Fibroblast of mammary gland (primary cell): ENCODE measurements around the gene DCAF7.

Experiments used
- DNase-seq: peaks from one replicate; pipeline ENCODE4 v3.0.0-alpha.2; 2010; ENCODE audit warnings: low read depth
- H3K4me3 ChIP-seq: 2 replicates; pipeline ENCODE4 v1.5.1; 2011; ENCODE audit warnings: low read depth, mild to moderate bottlenecking, low read length, moderate library complexity; ENCODE audit not compliant: control insufficient read depth
- CTCF ChIP-seq: conservative IDR thresholded peaks from 2 replicates; pipeline ENCODE4 v1.5.1; 2011; ENCODE audit warnings: low read depth, low read length, inconsistent platforms; ENCODE audit not compliant: control insufficient read depth, insufficient read depth

Gene DCAF7

GRCh38 chr17:63629627-63630026 is 79.3 kb downstream of the DCAF7 start:
- DNase-seq = no peak
- TF ChIP-seq CTCF = no peak
- H3K4me3 ChIP-seq = no peak overlapping the region

- no peak for DNase-seq
- no peak overlapping the region for H3K4me3 ChIP-seq
- no peak for TF ChIP-seq CTCF
Observed at GRCh38 chr17:63631062-63631461, 80.8 kb downstream of the DCAF7 start.

GRCh38 chr17:63631626-63632025 is 81.3 kb downstream of the DCAF7 start:
- H3K4me3 ChIP-seq = no peak overlapping the region
- TF ChIP-seq CTCF = no peak
- no peak for DNase-seq

GRCh38 chr17:63633742-63634141 is 83.5 kb downstream of the DCAF7 start:
- DNase-seq = no peak
- no peak for TF ChIP-seq CTCF
- H3K4me3 ChIP-seq = no peak overlapping the region

- DNase-seq = no peak
- no peak for TF ChIP-seq CTCF
- H3K4me3 ChIP-seq = no peak overlapping the region
Observed at GRCh38 chr17:63634163-63634562, 83.9 kb downstream of the DCAF7 start.

- no peak for DNase-seq
- H3K4me3 ChIP-seq = no peak overlapping the region
- no peak for TF ChIP-seq CTCF
Observed at GRCh38 chr17:63634816-63635215, 84.5 kb downstream of the DCAF7 start.

GRCh38 chr17:63635290-63635689 is 85.0 kb downstream of the DCAF7 start:
- DNase-seq = no peak
- no peak overlapping the region for H3K4me3 ChIP-seq
- TF ChIP-seq CTCF = no peak
